Activated naive CD4-positive, alpha-beta T cell treated with anti-CD3 and anti-CD28 coated beads, Interleukin-2, amount 10 ng/mL, durations not matched to agents 7 days and 5 days (primary cell): ENCODE data around the gene SS18L1.

ENCODE experiments used
- CTCF ChIA-PET: fragments of 350-600 bp; sonication (Branson Sonifier 250); formaldehyde crosslinking; loops from one replicate; lab custom pipeline; 2021; ENCODE audit warnings: antibody characterized with exemption; lab: Charles Lee
- DNase-seq: peaks from one replicate; pipeline ENCODE4 v3.0.0-alpha.2; 2020
- H3K27ac Mint-ChIP-seq: one replicate; pipeline ENCODE4 v1.8.0; 2021; ENCODE audit warnings: mild to moderate bottlenecking, moderate library complexity, mixed read lengths
- H3K27me3 Mint-ChIP-seq: one replicate; pipeline ENCODE4 v1.8.0; 2021; ENCODE audit warnings: mild to moderate bottlenecking, mixed read lengths
- H3K36me3 Mint-ChIP-seq: one replicate; pipeline ENCODE4 v1.8.0; 2021; ENCODE audit warnings: mixed read lengths
- H3K4me1 Mint-ChIP-seq: one replicate; pipeline ENCODE4 v1.8.0; 2021; ENCODE audit warnings: mixed read lengths
- H3K4me3 Mint-ChIP-seq: one replicate; pipeline ENCODE4 v1.8.0; 2021; ENCODE audit warnings: mild to moderate bottlenecking, moderate library complexity, mixed read lengths
- H3K9me3 Mint-ChIP-seq: one replicate; pipeline ENCODE4 v1.8.0; 2021; ENCODE audit warnings: mixed read lengths

Gene SS18L1

DNA sequence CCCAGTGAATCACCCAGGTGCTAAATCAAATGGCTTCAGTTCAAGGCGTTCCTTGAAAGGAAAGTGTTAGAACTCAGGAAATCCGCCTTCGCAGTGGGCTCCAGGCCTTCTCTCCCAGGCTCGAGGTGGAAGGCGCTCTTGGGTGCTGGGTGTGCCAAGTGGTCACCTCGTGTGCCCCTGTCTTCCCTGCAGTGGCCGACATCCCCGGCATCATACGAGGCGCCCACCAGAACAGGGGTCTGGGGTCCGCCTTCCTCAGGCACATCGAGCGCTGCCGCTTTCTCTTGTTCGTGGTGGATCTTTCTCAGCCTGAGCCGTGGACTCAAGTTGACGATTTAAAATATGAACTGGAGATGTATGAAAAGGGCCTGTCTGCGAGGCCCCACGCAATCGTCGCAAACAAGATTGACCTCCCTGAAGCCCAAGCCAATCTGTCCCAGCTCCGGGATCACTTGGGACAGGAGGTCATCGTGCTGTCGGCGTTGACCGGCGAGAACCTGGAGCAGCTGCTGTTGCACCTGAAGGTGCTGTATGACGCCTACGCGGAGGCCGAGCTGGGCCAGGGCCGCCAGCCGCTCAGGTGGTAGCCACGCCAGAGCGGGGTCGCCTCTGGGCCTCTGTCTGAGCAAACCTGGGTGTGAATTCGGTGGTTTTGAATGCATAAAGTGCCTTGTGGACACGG is 57.1 kb downstream of the SS18L1 start:
- H3K36me3 Mint-ChIP-seq: peaks cover 31% of the 10 kb centered on the region

DNA sequence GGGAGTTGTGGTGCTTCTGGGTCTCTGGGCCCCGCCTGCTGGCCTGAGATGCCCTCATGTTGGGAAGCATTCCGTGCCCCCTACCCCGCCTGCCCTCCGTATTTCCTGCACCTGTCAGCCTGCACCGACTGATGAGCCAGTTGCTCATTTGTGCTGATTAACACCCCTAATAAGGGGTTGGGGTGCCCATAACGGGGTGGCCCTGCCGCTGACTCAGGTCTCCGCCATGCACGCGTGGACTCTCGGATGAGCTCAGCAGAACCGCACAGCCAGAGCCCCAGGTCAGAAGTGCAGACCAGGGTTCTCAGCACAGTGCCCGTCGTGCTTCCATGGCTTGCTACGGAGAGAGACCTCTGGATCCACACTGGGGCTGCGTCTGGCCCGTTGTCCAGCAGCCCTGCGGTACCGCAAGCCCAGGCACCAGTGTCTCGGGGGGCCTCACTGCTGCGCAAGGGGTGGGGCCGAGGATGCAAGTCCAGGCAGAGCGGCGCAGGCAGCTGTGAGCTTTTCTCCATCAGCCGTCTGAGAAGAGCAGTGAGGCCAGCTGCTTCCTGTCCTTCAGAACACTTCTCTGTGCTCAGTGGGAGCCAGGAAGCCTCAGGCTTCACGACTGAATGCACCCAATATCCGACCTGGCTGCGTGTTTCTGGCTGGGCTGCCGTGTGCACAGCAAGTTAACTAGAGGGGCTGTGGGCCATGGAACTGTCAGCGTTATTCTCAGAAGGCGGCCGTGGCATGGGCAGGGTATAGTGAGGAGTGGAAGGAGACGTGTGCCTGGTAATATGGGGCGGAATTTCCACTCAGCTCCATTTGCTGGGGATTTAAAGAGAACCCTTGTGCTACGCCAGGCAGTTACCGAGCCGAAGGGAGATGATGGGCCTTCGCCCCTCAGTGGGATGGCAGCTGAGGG is 57.9 kb downstream of the SS18L1 start:
- Mint-ChIP-seq H3K9me3 (no peaks in the 10 kb centered on the region), H3K36me3 (peaks cover 30% of the 10 kb centered on the region), H3K27me3 (no peaks in the 10 kb centered on the region), H3K4me3 (no peak overlapping the region), H3K27ac (peak overlapping the region; percentile 33), H3K4me1 (no peaks in the 10 kb centered on the region)
- DNase-seq: no peak
- CTCF ChIA-PET: no interaction called here

More for the DNA sequence above, 57.1 kb downstream of the SS18L1 start:
- Mint-ChIP-seq H3K27me3 (no peaks in the 10 kb centered on the region), H3K9me3 (no peaks in the 10 kb centered on the region), H3K4me1 (no peaks in the 10 kb centered on the region), H3K27ac (no peak overlapping the region), H3K4me3 (no peak overlapping the region)
- CTCF ChIA-PET: no interaction called here
- no peak for DNase-seq

DNA sequence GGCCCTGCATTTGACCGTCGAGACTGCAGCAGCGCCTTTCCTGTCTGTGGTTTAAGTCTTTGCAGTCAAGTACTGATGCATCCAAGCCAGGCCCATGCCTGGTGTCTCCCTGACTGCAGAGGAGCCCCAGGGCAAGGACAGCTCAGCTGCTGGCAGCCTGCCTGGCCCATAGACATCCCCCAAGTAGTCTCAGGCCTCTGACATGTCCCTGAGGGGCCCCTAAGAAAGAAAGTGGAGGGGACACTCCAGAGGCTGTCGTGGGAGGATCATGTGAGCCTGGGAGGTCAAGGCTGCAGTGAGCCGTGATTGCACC is 58.5 kb downstream of the SS18L1 start:
- no peak for DNase-seq
- no peaks in the 10 kb centered on the region for H3K4me1 Mint-ChIP-seq
- H3K27me3 Mint-ChIP-seq: no peaks in the 10 kb centered on the region
- peaks cover 30% of the 10 kb centered on the region for H3K36me3 Mint-ChIP-seq
- no peak overlapping the region for H3K4me3 Mint-ChIP-seq
- H3K9me3 Mint-ChIP-seq: no peaks in the 10 kb centered on the region
- H3K27ac Mint-ChIP-seq: peak overlapping the region; percentile 33
- CTCF ChIA-PET: no interaction called here

DNA sequence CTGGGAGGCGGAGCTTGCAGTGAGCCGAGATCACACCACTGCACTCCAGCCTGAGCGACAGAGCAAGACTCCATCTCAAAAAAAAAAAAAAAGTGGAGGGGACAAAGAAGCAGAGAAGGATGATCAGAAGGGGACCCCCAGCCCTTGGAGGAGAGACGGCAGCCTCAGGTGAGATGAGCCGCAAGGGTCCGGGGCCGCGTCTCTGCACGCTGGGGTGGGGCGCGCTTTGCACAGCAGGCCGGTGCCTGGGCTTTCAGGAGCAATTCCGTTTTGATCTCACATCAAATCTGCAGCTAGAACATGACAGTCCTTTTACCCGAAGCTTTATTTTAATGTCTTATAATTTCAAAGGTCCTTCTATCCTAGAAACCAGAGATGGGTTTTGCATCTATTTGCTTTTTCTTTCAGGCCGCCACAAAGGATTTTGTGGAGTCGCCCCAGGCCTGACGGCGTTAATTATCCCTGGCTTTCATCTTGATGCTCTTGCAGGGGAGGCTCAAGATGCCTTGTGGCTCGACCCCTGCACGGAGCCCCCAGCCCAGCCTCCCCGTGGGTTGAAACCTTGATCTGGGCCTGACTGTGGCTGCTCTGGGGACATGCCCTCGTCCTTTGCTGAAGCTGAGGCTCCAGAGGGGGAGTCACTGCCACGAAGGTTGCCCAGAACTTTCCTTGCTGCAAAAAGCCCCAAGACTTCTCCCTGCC is 59.3 kb downstream of the SS18L1 start:
- Mint-ChIP-seq H3K27me3 (no peaks in the 10 kb centered on the region), H3K9me3 (no peaks in the 10 kb centered on the region), H3K4me3 (no peak overlapping the region), H3K27ac (no peak overlapping the region), H3K4me1 (no peaks in the 10 kb centered on the region), H3K36me3 (peaks cover 30% of the 10 kb centered on the region)
- CTCF ChIA-PET: no interaction called here
- no peak for DNase-seq

DNA sequence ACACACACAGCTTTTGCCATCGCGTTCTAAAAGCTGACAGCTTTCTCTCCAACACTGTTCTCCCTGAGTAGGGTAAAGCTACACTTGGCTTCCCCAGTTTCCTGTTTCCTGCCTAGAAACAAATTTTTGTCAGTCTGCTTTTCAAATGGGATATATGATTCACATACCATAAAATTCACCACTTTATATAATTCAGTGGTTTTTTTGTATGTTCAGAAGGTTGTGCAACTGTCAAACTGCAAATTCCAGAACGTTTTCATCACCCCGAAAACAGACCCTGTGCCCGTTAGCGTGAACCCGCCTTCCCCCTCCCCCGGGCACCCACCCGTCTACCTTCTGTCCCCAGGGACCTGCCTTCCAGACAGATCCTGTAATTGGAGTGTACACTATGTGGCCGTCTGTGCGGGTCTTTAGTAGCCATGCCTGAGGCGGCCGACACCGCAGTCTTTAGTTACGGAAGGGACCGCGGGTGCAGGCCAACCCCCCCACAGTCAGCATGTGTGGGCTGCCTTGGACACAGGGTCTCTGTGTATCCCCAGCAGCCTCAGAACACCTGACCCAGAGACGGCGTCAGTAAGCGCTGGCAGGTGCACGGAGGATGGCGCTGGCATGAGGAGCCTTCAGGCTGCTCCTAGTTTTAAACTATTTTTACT is 59.9 kb downstream of the SS18L1 start:
- Mint-ChIP-seq H3K4me3 (no peak overlapping the region), H3K27me3 (no peaks in the 10 kb centered on the region), H3K36me3 (peaks cover 24% of the 10 kb centered on the region), H3K9me3 (no peaks in the 10 kb centered on the region), H3K4me1 (no peaks in the 10 kb centered on the region), H3K27ac (no peak overlapping the region)
- DNase-seq: no peak
- CTCF ChIA-PET: no interaction called here

DNA sequence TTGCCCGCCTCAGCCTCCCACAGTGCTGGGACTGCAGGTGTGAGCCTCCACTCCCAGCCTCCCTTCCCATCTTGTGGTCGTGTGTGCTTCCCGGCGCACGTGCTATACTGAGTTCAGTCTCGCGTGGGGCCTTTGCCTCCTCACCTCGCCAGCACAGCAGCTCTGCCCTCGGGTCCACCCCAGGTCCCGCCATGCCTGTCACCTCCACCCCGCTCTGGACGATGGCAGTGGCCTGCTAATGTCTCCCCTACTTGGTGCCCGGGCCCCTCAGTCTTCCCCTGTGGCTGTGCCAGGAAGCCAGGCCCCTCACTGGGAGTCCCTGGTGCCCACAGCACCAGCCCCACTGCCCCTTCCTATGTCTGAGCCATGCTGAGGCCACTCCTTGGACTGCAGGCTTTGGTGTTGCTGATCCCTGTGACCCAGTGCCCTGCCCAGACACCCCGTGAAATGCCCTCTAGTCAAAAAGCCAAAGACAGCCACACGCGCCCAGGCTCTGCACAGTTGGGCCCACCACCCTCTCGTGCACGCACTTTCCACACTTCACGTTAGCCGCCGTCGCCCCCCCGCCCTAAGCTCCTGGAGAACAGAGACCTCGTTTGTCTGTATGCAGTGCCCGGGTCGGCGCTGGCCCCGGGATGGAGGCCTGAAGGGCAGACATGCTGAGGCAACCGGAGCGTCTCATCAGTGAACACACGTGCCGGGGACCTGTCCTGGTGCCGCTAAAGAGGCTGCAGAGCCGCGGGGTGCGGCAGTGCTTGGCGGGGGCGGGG is 62.2 kb downstream of the SS18L1 start:
- Mint-ChIP-seq H3K4me1 (no peaks in the 10 kb centered on the region), H3K27me3 (peaks cover 11% of the 10 kb centered on the region), H3K9me3 (no peaks in the 10 kb centered on the region), H3K27ac (no peak overlapping the region), H3K4me3 (no peak overlapping the region), H3K36me3 (peaks cover 10% of the 10 kb centered on the region)
- CTCF ChIA-PET: no interaction called here
- no peak for DNase-seq

DNA sequence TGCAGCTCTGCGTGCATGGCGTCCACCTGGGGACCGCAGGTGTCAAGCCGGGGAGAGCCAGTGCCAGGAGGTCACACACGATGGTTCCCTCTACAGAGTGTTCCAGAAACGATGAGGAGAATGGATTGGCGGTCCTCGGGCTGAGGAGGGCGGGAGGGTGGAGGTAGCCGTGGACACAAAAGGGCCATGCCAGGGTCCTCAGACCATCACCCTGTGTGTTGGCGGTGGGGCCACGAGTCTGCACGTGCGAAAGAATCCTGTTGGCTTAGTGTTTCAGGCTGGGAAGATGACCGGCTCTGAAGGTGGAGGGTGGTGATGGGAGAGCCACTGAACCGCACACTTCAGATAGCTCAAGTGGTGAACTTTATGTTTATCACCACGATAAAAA is 62.8 kb downstream of the SS18L1 start:
- H3K4me3 Mint-ChIP-seq: no peak overlapping the region
- peaks cover 17% of the 10 kb centered on the region for H3K27me3 Mint-ChIP-seq
- no peak overlapping the region for H3K27ac Mint-ChIP-seq
- no peak for DNase-seq
- H3K4me1 Mint-ChIP-seq: no peaks in the 10 kb centered on the region
- CTCF ChIA-PET: no interaction called here
- no peaks in the 10 kb centered on the region for H3K9me3 Mint-ChIP-seq
- H3K36me3 Mint-ChIP-seq: peaks cover 8% of the 10 kb centered on the region

DNA sequence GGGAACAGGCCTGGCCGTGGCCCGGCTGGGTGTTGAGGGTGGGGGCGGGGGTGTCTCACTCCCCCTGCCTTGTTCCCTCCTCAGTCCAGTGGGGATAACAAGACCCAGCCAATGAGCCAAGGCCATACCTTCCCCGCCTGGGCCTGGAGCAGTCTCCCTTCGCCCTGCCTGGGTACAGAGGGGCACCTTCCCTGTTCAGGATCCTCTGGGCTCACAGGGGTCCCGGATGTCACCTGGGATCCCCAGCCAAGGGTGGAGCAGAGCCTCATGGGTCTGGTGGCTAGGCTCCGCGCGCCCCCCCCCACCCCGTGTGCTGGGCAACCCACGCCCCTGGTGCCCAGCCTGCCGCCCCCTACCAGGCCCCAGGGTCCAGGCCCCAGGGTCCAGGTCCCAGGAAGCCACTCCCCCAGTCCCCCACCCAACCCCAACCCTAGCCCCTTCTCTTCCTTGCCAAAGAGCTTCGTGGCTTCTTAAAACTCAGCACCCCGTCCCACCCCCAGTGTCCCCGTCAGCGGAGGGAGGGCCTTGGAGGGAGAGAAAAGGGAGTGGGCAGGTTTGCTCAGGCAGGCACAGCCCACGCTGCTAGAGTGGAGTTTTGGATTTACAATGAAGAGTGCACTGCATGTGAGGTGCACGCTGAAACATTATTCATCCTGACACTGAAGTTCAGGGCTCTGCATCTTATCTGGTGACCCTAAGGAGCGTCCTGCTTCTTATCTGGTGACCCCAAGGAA is 64.7 kb downstream of the SS18L1 start:
- H3K4me3 Mint-ChIP-seq: no peak overlapping the region
- CTCF ChIA-PET: no interaction called here
- DNase-seq: no peak
- peaks cover 3% of the 10 kb centered on the region for H3K36me3 Mint-ChIP-seq
- no peaks in the 10 kb centered on the region for H3K9me3 Mint-ChIP-seq
- no peak overlapping the region for H3K27ac Mint-ChIP-seq
- H3K4me1 Mint-ChIP-seq: no peaks in the 10 kb centered on the region
- peaks cover 25% of the 10 kb centered on the region for H3K27me3 Mint-ChIP-seq

DNA sequence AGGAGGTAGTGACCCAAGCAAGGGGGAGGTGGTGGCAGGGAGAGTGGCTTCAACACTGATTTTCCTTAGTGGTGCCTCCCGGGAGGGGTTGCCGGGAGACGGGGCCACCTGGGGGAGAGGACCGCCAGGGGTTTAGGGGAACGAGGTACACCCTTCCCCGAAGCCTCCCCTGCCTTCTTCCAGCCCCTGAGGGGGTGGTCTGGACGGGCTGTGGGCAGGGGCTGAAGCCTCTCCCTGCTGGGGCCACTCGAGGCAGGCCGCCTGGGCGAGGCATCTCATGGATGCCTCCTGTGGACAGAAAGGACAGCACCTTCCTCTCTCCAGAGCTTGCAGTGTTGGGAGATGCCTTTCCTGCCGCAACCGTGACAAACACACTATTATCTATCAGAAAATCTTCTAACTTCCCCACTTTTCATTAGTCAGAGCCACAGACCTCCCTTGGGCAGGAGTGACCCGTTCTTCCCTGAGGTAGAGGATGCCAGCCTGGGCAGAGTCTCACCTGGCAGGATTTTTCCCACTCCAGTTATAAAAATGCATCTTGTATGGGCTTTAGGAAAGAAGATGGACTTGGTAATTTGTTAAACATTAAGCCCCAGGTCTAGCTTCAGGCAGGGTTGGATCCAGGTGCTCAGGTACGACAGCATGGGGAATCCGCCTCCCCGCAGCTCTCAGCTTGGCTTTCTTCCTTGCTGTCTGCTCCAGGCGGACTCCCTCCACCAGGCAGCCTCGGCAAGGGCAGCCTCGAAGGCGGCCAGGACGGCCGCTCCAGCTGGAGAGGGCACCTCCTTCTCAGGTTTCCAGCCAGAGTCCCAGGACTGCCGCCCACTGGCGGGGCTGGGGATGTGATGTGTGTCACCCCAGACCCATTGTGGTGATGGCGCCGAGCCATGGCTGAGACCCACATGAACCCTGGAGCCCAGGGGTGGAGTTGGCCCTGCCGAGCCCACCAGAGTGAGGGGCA is 65.5 kb downstream of the SS18L1 start:
- no peak for DNase-seq
- H3K9me3 Mint-ChIP-seq: no peaks in the 10 kb centered on the region
- H3K36me3 Mint-ChIP-seq: no peaks in the 10 kb centered on the region
- no peak overlapping the region for H3K27ac Mint-ChIP-seq
- H3K4me1 Mint-ChIP-seq: no peaks in the 10 kb centered on the region
- CTCF ChIA-PET: no interaction called here
- peaks cover 28% of the 10 kb centered on the region for H3K27me3 Mint-ChIP-seq
- no peak overlapping the region for H3K4me3 Mint-ChIP-seq

DNA sequence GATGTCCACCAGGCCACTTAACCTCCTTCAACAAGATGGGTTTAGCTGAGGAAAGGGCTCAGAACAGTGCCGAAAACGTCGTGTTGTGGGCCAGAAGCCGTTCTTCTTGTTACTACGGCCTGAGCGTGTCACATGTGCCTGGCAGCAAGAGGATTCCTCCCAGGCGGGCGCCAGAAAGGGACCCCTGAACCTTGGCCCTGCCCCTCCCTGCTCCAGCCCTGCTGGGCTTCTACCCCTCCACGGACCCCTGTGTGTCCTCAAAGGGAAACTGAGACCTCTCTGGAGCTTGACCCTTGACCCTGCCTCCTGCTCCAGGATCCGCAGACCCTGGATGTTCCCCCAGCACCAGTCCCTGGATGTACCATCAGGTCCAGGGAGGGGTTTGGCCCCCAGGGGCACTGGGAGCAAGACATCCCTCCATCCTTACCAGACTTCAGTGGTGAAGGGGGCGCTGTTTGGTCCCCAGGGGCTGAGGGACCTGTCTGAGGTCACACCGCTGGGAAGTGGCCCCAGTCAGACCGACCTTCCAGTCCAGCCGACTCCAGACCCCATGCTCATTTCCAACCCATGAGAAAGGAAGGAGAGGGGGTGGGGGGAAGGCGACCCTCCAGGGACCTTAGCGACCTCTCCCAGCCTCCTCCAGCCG is 66.4 kb downstream of the SS18L1 start:
- H3K27me3 Mint-ChIP-seq: peaks cover 36% of the 10 kb centered on the region
- H3K9me3 Mint-ChIP-seq: no peaks in the 10 kb centered on the region
- CTCF ChIA-PET: no interaction called here
- H3K27ac Mint-ChIP-seq: no peak overlapping the region
- H3K4me1 Mint-ChIP-seq: no peaks in the 10 kb centered on the region
- no peaks in the 10 kb centered on the region for H3K36me3 Mint-ChIP-seq
- no peak overlapping the region for H3K4me3 Mint-ChIP-seq
- no peak for DNase-seq

DNA sequence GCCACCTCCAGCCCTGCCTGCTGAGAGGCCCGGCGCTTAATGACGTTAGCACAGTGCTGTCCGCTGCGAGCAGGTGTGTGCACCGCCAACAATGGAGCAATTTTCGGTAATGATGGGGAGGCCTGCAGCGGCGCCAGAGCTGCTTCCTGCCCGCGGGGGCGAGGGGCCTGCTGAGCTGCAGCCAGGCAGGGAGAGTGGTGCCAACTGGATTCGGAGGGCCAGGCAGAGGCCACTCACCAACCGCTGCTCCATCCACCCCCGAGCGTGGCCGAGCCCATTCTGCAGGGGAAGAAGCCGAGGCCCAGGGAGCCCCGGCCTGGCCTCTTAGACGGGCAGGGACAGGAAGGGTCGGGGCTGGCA is 66.9 kb downstream of the SS18L1 start:
- Mint-ChIP-seq H3K27me3 (peaks cover 41% of the 10 kb centered on the region), H3K36me3 (no peaks in the 10 kb centered on the region), H3K9me3 (no peaks in the 10 kb centered on the region), H3K27ac (no peak overlapping the region), H3K4me3 (no peak overlapping the region), H3K4me1 (no peaks in the 10 kb centered on the region)
- CTCF ChIA-PET: no interaction called here
- no peak for DNase-seq

DNA sequence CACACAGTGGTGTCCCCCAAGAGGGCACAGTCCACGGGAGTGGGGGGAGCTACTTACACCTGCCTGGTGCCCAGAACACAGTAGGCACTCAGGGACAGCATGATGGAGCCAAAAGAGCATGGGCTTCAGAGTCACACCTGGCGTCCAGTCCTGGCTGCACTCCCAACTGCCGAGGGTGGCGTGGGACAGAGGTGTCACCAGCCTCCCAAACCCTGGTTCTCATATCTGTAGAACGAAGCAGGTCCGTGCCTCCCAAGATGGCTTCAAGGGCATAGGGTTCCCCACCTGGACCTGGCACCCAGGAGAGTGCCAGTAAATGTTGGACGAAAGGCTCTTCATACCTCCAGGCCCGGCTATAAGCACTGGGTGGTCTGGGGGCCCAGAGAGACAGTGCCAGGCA is 67.6 kb downstream of the SS18L1 start:
- CTCF ChIA-PET: no interaction called here
- no peak overlapping the region for H3K4me3 Mint-ChIP-seq
- H3K9me3 Mint-ChIP-seq: no peaks in the 10 kb centered on the region
- H3K4me1 Mint-ChIP-seq: no peaks in the 10 kb centered on the region
- DNase-seq: no peak
- H3K27ac Mint-ChIP-seq: no peak overlapping the region
- H3K27me3 Mint-ChIP-seq: peaks cover 47% of the 10 kb centered on the region
- H3K36me3 Mint-ChIP-seq: no peaks in the 10 kb centered on the region
